GM18870 (cell line): Measurements from ENCODE around the gene DNAJC3.
"Not testable (repeated sequence)": the region's sequence is repeated elsewhere in the genome, so short reads cannot be mapped to it uniquely, and the experiment has no call there.

Experiments used
- ATAC-seq: cut with Tn5 transposase; IDR thresholded peaks from one replicate; pipeline ENCODE4 v1.9.1; 2021; ENCODE audit warnings: moderate library complexity; ENCODE audit not compliant: unreplicated experiment

The DNAJC3 gene

DNA sequence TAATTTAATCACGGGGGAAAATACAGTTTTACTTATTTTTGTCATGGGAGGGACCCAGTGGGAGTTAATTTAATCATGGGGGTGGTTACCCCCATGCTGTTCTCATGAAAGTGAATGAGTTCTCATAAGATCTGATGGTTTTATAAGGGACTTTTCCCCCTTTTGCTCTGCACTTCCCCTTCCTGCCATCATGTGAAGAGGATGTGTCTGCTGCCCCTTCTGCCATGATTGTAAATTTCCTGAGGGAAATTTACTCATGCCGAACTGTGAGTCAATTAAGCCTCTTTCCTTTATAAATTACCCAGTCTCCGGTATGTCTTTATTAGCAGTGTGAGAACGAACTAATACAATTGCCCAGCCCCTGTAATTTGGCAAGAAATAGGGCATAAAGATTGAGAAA, 35.9 kb downstream of the DNAJC3 start:
- ATAC-seq = not testable (repeated sequence)

DNA sequence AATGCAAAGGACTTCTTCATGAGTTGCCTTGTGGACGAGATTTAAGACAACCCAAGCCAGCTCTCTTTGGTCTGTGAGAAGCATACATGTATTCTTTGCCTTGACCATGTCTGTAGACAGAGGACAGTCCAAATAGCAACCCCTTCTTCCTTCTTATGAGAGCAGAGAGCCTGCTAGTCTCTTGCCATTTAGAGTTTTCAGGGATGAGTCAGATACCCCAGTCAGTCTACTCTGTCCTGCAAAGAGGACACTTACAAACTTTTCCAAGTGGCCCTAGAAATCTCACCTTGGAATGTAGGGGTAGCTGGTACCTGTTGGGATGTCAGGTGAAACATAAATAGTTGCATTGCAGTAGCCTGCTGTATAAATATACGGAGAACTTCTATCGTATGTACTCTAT, 36.7 kb downstream of the DNAJC3 start:
- no peak for ATAC-seq

DNA sequence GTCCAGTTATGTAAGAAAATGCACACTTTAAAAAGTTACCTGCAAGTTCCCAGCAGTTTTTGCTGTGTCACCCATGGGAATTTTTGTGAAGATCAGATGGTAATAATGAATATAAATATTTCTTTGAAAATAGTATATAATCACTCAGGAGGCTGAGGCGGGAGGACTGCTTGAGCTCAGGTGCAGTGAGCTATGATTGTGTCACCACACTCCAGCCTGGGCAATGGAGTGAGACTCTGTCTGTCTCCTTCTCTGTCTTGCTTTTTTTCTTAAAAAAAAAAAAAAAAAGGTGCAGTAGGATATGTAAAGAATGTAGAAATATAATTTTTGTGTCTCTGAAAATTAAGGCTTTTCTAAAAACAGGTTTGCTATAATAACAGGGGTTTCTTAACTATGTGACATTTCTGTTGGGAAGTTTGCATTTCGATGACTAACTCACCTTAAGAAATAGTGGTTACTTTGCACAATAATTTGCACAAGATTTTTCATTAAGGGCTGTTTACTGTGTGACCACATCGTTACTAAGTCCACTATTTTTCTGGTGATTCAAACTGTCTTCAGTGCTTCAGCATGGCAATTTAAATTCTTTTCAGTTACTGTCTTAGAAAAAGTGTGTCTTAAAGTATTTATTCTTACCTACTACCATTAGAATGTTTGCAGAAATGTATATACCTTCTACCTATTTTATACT, 37.3 kb downstream of the DNAJC3 start:
- no peak for ATAC-seq

DNA sequence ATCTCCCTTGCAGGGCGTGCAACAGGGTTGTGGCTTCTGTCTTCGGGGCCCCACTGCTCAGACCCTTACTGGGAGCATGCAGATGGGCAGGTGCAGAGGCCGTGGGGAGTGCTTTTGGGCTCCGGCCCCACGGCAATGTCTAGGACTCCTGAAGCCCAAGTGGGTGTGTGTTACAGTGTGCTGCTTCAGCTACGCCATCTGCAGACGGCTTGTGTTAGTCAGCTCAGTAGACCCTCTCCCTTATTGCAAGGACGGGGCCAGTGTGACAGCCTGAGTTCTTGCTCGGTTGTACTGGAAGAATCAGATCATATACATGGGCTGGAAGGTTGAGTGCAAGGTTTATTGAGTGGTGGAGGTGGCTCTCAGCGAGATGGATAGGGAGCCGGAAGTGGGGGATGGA, 39.3 kb downstream of the DNAJC3 start:
- ATAC-seq = no peak

DNA sequence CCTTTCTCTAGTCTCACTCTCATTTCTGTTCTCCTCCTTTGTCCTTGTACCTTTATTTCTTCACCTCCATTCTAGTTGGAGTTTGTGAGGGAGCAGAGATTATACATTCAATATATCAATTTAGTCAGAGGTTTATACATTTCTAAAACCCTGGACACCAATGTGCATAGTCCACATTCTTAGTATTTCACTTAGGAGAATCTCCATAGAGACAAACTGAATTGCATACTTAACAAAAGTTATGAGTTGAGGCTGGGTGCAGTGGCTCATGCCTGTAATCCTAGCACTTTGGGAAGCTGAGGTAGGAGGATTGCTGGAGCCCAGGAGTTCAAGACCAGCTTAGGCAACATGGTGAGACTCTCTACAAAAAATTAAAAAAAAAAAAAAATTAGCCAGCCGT, 45.3 kb downstream of the DNAJC3 start:
- no peak for ATAC-seq

DNA sequence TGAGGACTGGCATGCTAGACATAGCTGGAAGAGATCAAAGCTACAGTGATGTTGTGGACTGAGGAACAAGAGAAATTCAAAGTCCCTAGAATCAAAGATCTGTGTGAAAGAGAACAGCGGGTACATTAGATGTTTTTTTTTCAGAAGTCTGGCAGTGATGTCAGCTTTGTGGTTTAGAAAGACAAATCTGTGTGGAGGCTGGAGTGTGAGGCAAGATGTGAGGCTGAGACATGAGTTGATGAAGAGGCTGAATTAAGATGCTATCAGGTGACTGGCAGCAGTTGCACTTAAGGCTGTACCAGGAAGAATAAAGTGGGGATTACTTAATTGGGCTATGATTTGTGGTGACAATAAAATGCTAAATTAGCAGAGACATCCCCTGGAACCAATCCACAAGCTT, 46.5 kb downstream of the DNAJC3 start:
- no peak for ATAC-seq

DNA sequence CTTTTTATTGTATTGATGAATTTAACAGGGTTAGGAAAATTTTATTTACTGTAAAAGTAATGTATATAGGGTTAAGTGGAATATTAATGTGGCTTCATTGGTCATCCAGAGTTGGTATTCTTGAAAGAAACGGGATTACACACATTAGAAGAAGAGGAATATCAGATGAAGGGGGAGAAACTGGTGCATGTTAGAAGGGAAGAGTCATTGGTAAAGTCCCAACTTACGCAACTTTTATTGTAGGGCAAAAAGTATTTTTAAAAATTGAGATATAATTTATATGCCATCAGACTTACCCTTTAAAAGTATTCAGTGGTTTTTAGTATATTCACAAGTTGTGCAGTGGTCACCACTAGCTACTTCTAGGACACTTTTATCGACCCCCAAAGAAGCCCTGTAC, 47.3 kb downstream of the DNAJC3 start:
- no peak for ATAC-seq

DNA sequence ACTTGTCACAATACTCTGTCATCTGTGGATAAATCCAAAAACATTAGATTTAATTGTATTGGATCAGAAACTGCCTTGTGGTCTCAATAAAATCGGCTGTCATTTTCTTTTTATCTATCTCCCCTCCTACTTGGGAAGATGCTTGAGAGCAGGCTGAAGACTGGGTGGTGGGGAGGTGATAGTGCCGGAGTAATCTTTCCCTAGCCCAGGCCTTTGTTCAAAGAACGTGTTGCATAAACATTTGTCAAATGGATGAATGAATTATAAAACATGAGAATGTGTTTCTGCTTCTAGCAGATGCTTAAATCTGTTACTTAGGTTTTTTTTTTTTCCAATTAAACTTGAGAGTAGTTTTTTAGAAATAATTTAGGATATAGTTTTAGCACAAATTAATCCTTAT, 49.9 kb downstream of the DNAJC3 start:
- ATAC-seq = no peak

DNA sequence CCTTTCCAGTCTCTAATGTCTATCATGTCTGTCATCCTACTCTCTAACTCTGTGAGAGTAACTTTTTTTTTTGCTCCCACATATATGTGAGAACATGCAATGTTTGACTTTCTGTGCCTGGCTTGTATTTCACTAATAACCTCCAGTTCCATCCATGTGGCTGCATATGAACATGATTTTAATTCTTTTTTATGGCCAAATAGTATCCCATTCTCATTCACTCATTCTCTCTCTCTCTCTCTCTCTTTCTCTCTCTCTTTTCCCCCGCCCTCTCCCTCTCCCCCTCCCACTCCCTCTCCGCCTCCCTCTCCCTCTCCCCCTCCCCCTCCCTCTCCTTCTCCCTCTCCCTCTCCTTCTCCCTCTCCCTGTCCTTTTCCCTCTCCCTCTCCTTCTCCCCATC, 52.0 kb downstream of the DNAJC3 start:
- no peak for ATAC-seq

DNA sequence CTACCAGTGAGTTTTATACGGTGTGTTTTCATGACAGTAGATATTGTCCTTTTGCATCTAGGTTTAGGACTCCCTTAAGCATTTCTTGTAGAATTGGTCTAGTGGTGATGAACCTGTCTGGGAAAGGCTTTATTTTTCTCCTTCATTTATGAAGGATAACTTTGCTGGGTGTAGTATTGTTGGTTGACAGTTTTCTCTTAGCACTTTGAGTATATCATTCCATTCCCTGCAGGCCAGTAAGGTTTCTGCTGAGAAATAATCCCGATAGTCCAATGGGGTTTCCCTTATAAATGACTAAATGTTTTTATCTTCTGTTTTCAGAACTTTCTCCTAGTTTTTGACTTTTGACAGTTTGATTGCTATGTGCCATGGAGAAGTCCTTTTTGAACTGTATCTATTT, 57.2 kb downstream of the DNAJC3 start:
- ATAC-seq = no peak

DNA sequence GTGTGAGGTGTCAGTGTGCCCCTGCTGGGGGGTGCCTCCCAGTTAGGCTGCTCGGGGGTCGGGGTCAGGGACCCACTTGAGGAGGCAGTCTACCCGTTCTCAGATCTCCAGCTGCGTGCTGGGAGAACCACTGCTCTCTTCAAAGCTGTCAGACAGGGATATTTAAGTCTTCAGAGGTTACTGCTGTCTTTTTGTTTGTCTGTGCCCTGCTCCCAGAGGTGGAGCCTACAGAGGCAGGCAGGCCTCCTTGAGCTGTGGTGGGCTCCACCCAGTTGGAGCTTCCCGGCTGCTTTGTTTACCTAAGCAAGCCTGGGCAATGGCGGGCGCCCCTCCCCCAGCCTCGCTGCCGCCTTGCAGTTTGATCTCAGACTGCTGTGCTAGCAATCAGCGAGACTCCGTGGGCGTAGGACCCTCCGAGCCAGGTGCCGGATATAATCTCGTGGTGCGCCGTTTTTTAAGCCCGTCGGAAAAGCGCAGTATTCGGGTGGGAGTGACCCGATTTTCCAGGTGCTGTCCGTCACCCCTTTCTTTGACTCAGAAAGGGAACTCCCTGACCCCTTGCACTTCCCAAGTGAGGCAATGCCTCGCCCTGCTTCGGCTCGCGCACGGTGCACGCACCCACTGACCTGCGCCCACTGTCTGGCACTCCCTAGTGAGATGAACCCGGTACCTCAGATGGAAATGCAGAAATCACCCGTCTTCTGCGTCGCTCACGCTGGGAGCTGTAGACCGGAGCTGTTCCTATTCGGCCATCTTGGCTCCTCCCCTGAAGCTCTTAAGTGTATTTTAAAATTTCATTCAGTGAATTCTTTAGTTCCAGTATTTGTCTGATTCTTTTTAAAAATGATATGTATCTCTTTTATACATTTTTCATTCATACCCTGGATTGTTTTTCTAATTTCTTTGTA, 63.4 kb downstream of the DNAJC3 start:
- not testable (repeated sequence) for ATAC-seq

DNA sequence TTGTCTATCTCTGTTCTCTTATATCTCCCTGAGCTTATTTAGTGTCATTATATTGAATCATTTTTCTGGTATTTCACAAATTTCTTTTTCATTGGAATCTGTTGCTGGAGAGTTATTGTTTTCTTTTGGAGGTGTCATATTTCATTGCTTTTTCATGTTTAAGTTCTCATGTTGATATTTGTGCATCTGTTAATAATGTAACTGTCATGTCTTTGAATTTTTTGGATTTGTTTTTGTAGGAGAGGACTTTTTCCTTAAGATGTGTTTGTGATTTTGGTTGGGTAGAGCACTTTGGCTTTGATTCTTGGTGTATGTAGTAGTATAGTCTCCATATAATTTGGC, 64.0 kb downstream of the DNAJC3 start:
- ATAC-seq = no peak

DNA sequence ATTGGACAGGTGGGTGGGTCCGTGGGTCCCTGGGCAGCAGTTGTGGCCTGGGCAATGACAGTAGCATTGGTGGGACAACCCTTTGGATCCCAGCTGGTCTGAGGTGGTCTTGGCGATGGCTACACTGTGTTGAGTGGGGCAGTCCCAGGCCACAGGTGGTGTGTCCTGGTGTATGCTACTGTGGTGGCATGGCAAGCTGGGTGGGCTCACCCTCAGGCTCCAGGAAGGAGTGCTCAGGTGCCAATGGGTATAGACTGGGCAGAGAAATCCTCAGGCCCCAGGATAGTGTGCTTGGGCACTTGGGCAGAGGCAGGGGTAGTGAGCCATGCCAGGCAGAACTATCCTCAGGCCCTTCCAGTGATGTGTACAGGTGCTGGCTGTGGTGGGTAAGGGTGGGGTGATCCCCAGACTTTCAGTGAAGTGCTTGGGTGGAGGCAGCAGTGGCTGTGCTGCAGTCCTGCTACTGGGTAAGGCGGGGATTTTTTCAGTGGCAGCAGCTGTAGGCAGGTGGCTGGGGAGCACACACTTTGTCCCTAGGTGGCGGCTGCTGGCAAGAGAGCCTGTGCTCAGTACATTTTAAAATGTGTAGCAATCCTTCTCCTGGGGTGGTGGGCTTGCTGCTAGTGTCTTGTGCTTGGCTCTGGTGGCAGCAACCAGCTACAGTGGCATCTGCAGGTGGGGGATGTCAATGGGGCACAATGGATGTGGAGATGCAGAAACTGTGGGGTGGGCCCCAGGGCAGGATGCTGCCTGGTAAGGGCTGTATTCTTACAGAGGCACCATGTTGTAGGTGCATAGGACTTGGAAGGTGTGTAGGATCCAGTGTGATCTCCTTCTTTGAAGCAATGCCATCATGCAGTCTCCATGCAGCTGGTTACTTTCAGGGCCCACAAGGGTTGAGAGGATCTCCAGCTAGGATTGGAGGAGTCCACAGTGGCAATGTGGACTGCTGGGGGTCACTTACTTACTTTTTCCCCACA, 64.9 kb downstream of the DNAJC3 start:
- no peak for ATAC-seq

DNA sequence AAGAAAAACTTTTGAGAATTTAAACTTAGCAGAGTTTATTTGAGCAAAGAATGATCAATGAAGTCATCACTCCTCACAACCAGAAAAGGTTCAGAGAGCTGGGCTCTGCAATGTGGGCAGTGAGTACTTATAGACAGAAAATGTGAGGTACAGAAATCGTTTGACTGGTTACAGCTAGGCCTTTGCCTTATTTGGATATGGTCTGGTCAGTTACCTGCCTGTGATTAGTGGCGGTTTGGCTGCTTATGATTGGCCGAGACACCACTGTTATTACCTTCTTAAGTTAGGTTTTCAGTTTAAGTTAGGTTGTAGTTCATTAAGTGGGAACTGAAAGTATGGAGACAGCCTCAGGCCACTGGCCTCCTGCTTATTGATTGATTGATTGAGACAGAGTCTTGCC, 66.3 kb downstream of the DNAJC3 start:
- ATAC-seq = no peak

DNA sequence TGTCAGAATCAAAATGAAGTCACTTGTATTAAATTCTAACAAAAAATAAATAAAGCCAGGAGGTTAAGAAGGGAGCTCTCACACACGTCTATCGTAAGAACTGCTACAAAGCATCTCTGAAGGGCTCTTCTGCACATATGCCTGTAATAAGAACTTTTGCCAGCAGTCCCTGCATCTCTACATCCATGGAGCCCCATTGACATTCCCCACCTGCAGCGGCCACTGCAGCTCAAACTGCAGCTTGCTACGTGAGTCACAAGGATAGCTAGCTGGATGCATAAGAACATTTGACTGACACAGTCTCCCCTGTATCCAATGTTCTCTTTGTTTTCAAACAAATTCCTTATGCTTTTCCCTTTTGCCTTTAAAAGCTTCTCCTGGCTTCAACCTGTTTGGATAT, 68.3 kb downstream of the DNAJC3 start:
- ATAC-seq = no peak

DNA sequence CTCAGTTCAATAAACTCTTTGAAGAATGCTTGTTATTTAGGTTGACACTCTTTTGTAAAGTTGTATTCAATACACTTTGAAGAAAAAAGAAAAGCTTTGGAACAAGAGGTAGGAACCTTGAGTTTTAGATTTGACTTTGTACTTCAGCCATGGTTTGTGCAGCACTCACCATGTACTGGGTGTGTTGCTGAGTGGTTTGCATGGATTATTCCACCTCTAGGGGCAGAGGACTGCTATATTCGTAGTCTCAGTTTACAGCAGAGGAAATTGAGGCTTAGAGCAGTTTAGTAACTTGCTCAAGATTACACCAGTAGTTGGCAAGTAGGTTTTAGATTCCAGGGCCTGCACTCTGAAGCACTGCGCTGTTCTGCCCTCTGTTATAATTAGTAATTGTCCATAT, 68.8 kb downstream of the DNAJC3 start:
- ATAC-seq = no peak

DNA sequence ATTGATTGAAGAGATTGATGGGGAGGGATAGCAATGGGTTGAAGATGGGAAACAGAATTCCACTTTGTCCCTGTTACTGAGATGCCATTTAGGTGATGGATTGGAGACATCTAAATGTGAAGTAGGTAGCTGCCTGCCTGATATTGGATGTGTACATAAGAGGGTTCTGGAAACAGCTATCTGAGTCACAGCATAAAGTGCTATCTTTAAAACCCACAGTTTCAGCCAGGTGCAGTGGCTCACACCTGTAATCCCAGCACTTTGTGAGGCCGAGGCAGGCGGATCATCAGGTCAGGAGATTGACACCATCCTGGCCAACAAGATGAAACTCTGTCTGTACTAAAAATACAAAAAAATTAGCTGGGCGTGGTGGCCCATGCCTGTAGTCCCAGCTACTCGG, 72.6 kb downstream of the DNAJC3 start:
- no peak for ATAC-seq

DNA sequence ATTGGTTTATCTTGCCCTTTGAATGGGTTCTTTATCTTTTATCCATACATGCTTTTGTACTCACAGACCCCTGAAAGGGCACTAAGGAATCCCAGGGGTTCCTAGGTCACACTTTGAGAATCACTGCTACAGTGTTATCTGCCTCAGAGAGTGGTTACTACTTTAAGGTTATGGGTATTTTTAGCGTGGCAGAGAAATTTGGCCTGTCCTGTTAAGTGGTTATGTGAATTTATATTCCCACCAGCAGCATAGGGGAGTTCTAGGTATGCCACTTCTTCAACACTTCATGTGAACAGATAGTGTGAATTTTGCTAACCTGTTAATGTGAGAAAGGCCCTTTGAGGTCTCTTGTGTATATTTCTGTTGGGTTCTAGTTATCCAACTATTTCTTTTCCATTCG, 75.7 kb downstream of the DNAJC3 start:
- ATAC-seq = no peak

DNA sequence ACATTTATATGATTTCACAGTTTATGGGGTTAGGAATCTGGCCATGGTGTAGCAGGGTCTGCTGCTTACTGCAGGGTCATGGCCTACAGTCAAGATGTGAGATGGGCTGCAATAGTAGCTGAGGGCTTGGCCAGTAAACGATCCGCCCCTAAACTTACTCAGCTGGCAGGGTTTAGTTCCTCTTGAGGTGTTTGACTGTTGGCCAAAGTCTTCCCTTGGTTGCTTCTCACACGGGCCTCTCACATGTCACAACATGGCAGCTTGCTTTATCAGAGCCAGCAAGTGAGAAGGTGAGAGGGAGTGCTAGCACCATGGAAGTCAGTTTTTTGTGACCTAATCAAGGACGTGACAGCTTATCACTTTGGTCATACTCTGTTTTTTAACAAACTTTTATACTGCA, 77.1 kb downstream of the DNAJC3 start:
- no peak for ATAC-seq

DNA sequence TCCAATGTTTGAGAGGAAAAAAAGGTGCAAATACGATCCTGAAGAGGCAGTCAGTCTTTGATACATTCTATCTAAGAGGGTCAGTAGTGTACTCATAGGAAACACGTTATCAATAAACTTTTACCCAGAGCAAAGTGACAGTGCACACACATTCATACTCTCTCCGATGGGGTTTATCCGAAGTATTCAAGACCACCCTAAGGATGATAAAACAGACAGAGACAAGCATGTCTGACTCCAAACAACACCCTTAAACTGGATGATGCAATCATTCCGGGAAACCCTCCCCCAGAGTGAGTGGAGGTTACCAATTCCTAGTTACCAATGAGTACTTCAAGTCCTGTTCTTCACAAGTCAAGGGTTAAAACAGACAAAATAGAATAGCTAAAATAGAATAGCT, 79.1 kb downstream of the DNAJC3 start:
- no peak for ATAC-seq

DNA sequence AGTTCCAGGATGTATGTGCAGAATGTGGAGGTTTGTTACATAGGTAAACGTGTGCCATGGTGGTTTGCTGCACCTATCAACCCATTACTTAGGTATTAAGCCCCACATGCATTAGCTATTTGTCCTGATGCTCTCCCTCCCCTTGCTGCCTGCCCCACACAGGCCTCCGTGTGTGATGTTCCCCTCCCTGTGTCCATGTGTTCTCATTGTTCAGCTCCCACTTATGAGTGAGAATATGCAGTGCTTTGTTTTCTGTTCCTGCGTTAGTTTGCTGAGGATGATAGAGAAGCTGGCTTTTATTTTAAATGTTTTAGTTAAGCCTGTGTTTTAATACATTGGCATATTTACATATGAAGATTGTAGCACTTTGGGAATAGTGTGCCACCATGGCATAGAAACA, 85.7 kb downstream of the DNAJC3 start:
- ATAC-seq = not testable (repeated sequence)
